Raji (cell line): ENCODE results near the gene THOC7.

Experiments used
- POLR2A ChIP-seq: IDR thresholded peaks from 2 replicates; pipeline ENCODE4 v1.6.1; 2011; ENCODE audit warnings: low read depth, low read length, control low read depth; ENCODE audit not compliant: insufficient read depth

THOC7 gene

DNA sequence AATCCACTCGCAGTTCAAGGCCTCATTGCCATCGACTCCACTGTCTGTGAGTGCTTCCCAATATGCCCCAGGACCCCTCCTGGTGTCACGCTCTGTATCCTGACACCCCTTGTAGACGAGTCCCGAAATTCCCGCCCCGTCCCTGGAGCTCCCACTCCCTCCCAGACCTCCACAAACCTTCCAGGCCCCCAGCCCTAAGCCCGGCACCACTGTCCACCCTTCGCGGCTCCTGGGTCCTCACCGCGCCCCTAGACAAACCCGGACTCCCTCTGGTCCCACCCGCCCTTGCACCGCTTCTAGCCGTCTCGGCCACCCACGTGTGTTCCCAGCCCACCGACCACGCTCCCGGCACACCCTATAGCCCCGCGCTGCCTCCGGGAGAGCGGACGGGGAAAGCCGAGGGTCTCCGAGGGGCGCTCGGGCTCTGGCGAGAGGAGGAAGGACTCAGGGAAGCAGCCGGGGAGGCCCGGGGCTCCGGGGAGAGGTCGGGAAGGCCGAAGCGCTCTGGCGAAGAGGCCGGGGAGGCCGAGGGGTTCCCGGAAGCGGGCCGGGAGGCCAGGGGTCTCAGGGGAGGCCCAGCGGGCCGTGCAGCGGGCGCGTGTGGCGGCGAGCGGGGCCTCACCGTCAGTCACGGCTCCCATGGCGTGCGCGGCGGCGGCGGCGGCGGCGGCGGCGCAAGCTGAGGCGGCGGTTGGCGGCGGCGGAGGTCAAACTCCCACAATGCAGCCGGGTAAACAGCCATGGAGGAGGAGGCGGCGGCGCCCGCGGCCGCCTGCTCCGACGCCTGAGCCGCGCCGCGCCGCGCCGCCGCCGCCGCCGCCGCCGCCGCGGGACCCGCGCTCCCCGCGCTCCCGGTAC is at the start of gene THOC7, which contains the start of gene ATXN7:
Gene THOC7 (minus strand): TSS at position 656 of the 858 bp plus-strand sequence. CDS start 15 bp downstream, at position 641.
Gene ATXN7 (plus strand): TSS at position 718 of the 858 bp plus-strand sequence. CDS start 48,732 bp downstream, outside the sequence.
- TF ChIP-seq POLR2A = peak; percentile 44

DNA sequence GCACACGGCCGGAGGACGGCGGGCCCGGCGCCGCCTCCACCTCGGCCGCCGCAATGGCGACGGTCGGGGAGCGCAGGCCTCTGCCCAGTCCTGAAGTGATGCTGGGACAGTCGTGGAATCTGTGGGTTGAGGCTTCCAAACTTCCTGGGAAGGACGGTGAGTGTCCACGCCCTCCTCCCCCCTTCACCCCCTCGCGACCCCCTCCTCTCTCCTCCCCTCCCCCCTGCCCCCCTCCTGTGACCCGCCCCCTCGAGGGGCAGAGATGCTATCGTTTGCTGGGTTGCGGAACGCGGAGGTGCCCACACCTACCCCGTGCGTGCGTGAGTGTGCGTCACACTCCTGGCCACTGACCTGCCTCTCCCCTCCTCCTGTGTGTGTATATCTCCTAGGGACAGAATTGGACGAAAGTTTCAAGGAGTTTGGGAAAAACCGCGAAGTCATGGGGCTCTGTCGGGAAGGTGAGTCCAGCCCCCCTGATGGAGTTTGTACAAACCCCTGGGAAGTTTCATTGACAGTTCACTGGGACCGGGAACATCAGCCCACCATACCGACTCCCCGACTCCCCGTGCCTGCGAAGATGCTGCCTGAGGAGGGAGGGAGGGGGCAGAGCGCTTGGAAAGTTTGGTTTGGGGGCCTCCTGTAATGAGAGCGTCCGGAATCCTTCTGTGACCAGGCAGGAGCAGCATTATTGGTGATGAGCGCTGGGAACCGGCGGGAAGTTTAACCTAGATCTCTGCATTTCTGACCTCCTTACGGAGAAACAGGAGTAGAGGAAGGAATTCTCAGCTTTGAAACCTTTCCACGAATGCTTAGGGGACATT is 49.4 kb upstream of the THOC7 start:
- no peak for TF ChIP-seq POLR2A

DNA sequence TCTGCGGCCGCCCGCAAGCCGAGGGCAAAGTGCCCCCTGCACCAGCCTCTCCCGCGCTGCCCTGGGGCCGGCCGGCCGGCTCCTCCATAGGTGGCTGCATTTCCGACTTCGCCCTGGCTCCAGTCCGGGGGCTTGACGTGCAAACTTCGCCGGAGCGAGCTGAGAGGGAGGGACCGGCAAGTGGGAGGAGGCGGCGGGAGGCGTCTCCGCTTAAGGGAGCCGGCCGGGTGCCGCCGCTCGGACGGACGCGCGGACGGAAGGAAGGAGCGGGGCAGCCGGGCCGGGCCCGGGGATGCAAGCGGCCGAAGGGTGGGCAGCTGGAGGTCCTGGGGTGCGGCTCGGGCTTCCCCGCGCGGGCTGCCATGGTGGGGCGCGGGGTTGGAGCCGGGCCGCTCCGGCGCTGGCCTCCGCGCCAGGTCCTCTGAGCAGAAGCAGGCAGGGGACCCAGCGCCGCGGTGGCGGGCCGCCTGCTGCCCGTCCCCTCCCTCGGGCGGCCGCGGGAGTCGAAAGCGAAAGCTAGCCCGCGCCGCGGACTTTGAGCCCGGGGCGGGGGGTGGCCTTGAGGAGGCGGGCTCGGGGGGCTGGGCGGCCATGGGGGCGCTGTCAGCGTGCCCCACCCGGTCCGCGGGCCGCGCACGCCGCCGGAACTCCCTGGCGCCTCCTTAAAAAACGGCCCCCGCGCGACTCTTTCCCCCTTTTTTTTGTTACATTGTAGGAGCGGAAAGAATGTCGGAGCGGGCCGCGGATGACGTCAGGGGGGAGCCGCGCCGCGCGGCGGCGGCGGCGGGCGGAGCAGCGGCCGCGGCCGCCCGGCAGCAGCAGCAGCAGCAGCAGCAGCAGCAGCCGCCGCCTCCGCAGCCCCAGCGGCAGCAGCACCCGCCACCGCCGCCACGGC is 48.5 kb upstream of the THOC7 start, which contains the start of gene SCAANT1:
Gene SCAANT1 (minus strand): TSS at position 511 of the 895 bp plus-strand sequence.
- TF ChIP-seq POLR2A = peak; percentile 6

DNA sequence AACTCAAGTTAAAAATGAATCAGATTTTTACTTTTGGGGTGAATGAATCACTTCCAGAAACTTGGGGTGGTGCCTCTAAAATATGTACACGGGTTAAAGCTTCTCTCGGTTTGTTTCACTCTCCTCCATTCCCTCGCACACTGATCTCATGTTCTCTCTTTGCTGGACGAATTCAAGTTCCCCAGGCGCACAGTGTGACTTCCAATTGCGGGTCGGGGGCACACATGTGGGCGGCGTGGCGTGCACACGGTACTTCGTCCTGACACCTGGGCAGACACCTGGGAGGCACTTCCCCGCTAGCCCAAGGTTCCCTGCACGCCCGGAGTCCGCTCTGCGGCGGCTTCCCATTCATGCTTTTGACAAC is 47.9 kb upstream of the THOC7 start:
- no peak for TF ChIP-seq POLR2A

DNA sequence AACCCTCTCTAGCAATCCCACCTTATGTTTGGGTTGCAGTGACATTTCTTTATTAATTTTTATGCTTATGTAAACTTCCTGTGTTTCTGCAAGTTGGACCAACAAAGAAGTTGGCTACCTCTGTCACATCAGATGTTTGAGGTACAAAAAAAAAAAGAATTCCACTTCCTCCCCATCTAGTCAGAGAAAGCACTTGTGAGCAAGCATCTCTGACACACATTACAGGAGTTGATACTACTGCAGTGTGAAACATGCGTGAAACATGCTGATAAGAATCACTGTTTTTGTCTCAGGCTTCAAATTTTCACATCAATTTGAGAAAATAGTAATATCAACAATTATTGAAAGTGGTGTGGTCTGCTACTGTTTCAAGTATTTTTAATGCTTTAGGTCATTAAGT is 47.3 kb upstream of the THOC7 start:
- TF ChIP-seq POLR2A = no peak

DNA sequence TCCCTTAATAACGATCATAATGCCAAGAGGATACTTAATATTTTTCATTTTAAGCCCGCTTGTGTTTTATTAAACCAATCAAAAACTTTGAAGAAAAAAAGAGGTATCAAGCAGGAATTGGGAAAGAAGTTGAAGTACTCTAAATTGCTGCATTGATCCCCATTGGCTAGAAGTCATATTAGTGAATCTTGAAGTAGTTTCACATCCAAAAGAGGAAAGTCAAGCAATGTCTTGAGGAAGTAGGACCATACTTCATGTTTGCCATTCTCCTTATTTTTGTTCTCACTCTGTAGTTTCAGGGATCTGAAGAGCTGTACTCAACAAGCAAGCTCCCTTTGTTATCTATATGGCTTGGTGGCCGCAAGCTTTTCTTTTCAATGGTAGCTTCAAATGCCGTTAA is 46.4 kb upstream of the THOC7 start:
- no peak for TF ChIP-seq POLR2A

DNA sequence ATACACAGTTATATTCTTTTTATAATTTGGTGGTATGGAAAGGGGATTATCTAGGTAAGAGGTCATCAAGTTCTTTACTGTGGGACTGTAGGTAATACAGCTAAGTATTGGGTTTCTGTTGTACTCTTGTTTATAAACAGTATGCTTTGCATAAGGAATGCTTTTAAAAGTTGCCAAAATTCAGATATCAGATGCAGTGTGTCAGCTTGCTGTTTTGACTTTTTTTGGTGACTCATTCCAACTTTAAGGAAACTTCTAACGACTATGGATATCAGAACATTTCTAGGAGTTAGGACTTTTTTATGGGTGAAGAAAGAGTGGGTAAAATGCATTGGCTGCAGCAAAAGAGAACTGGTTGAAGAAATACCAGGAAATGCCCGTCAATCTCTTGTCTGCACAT is 45.8 kb upstream of the THOC7 start:
- no peak for TF ChIP-seq POLR2A

GRCh38 chr3:63908776-63909175 is 45.2 kb upstream of the THOC7 start:
- TF ChIP-seq POLR2A = no peak

DNA sequence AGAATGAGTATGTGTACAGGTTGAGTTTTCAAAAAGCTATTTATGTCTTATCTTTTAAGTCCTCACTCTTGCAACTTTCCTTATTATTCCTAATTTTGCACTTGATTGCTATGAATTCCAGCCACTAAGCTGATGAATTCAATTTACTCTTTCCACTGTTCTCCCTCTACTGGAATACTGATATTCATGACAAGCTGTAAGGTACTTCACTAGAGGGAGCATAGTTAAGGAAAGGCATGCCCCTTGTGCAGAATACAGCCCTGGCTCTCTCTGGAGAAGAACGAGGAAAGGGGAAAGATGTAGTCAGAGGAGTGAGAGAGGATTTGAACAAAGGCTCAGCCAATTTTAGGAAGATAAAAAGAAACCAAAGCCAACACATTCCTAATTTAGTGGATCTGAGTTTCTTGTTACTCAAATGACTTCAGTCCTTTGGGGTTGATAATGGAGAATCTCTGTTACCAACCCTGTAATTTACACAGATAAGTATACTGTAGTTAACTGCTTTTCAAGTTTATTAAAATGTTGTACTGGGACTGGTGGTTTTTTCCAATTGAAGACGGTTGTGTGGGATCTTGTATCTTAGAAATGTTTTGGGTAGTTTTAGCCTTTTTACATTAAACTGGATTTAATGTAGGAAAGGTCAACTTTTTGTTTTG is 44.6 kb upstream of the THOC7 start:
- TF ChIP-seq POLR2A = no peak

DNA sequence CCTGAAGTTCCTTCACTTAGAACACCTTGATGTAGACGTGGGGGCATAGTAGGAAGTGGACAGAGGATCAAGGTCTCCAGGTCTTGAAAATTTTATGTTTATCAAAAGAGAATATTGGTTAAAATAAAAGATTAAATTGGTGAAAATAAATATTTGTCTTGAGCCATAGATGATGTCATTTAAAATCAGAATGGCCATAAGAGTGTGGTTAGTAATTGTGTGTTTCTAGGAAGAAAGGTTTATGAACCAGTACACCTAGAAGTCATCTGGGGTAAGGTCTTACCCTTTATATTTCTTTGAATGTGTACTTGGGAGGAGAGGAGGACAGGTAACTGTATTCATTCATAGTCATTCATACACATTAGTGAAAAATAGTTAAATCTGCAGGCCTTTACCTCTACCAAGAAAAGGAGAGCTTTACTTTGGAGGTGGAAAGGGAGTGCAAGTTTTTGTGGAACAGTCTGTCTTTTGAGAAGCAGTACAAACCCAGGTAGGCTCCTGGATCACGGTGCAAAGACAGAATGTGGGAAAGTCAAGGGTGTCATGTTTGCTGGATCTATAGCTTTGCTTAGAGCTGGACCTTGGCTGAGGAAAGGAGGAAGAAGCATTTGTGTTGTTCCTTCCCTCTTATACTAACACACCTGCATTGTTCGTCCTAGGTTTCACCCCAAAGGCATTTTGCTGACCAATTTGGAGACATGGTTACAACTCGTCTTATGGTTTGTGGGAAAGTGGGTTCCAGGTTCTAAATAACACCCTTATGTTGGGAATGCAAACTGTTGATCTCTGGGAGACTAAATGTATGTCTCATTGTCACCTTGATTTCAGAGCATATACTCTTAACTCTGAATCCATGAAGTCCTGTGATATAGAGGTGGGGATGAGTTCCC is 42.4 kb upstream of the THOC7 start:
- TF ChIP-seq POLR2A = no peak

DNA sequence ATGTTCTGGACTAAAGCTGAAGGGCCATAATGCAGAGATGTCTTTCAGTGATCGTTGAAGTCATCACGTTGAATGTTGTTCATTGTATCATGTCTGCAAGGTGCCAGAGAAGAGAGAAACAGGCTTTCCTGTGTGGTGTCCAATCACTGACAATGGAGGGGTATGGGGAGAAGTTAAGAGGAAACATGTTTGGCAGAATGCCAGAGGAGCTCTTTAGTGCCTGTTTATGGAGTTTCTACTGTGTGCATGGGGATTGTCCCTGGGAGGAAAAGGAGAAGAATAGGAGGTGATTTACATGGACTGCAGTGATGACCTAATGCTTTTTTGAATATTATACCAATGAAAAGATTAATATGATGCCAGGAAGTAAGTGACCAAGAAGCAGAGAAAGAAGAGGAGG is 36.9 kb upstream of the THOC7 start:
- TF ChIP-seq POLR2A = no peak

- TF ChIP-seq POLR2A = no peak
Observed at GRCh38 chr3:63900010-63900409, 36.4 kb upstream of the THOC7 start.

- no peak for TF ChIP-seq POLR2A
Observed at GRCh38 chr3:63896332-63897030, 32.9 kb upstream of the THOC7 start.
